Breast epithelium (tissue), 4 donors: ENCODE measurements around the gene ACIN1. TPM values are rescaled to one million over a fixed set of nuclear protein-coding genes. Genes with fewer than 3 reads are reported as not detected.
A peak's percentile ranks its signal among the peaks of the same experiment; 100 is the strongest.

Experiments
- DNase-seq, 2 donors: peaks; one replicate each; pipeline ENCODE4 v3.0.0-alpha.2; 2019; ENCODE audit warnings: low spot score in 2 of 2
- H3K27ac ChIP-seq, 2 donors: fragments of 200-600 bp; sonication (generic) in 1 of 2; one replicate each; pipeline ENCODE4 v1.5.1; 2016 to 2019; ENCODE audit warnings: mild to moderate bottlenecking in 1 of 2
- H3K27me3 ChIP-seq, 2 donors: fragments of 200-600 bp; sonication (generic) in 1 of 2; one replicate each; pipeline versions ENCODE4 v1.5.1 to v1.6.0; 2017 to 2019; ENCODE audit warnings: control low read depth in 1 of 2, mild to moderate bottlenecking in 1 of 2
- H3K36me3 ChIP-seq: fragments of 200-600 bp; one replicate; pipeline ENCODE4 v1.5.1; 2019
- H3K4me1 ChIP-seq, 2 donors: fragments of 200-600 bp; sonication (generic); one replicate each; pipeline ENCODE4 v1.5.1; 2016 to 2019; ENCODE audit warnings: control low read depth in 1 of 2
- H3K4me3 ChIP-seq, 3 donors: fragments of 200-600 bp; sonication (generic); 1 replicate in 2 of 3; 2 replicates in 1 of 3; pipeline ENCODE4 v1.5.1; 2016 to 2019; ENCODE audit warnings: mild to moderate bottlenecking in 3 of 3, moderate library complexity in 2 of 3
- H3K9me3 ChIP-seq, 2 donors: fragments of 200-600 bp; sonication (generic) in 1 of 2; one replicate each; pipeline ENCODE4 v1.5.1; 2016 to 2019; ENCODE audit warnings: control low read depth in 1 of 2
- POLR2A ChIP-seq: fragments of 450-650 bp; IDR thresholded peaks from one replicate; pipeline ENCODE4 v1.6.1; 2016; ENCODE audit warnings: antibody characterized with exemption, mild to moderate bottlenecking, moderate library complexity
- POLR2AphosphoS5 ChIP-seq, 3 donors: sonication (generic); formaldehyde crosslinking; IDR thresholded peaks; one replicate each; pipeline ENCODE4 v1.6.1; 2017; ENCODE audit warnings: antibody characterized with exemption in 3 of 3
- intact Hi-C: fragments of 100-400 bp; cut with DNase I; formaldehyde crosslinking; loops from one replicate; pipeline ENCODE4 v1.15.1; 2023; ENCODE audit warnings: low total_unique reads
- total RNA-seq, 3 donors: library from RNA; depleted of rRNA; stranded (reverse); fragments of >200 nt; gene quantifications; one replicate each; pipeline ENCODE4 v1.1.0, GENCODE V29; 2016
- TF ChIP-seq, protein P1 (sequence below), 3 donors: fragments of 450-650 bp; IDR thresholded peaks; one replicate each; pipeline ENCODE4 v1.5.1; 2016 to 2017; ENCODE audit warnings: antibody characterized with exemption in 3 of 3, mild to moderate bottlenecking in 3 of 3, moderate library complexity in 3 of 3

The ACIN1 gene
- total RNA-seq, result 100 to 1,000 TPM; 106 to 151 (median 145) TPM

DNA sequence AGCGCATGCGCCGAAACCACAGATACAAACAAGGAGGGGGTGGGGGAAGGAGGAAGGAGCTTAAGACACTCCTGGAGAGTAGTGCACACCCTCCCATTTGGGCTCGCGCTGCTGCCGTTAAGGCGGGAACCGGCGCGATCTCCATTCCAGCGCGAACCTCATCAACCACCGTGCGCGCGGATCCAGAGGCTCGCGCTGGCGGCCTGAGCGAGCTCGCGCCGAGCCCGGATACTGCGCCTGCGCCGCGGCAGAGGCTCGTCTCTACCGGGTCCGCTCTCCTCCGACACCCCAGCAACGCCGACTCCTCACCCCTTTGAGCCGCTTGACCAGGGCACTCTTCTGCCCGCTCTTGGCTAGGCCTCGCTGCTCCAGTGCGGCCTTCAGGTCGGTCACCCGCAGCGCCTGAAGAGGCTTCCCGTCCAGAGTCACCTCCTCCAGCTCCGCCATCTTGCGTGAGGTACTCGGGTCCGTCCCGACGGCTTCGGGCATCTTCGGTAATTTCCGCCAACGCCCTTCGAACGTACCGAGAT, at the start of gene ACIN1:
Gene ACIN1, minus strand, starts transcription at position 471 of the 530 bp plus-strand sequence. Its CDS starts 24 bp downstream, at position 447.
- peak within 1 kb of the TSS; percentile 98 to 99 for H3K27ac ChIP-seq
- H3K9me3 ChIP-seq, result no peaks in the 10 kb centered on the region
- peaks cover 0 to 16% of the 10 kb centered on the region in 2 donors for H3K4me1 ChIP-seq
- peak in 1 of 2 donors; percentile 66 for DNase-seq
- peak within 1 kb of the TSS; percentile 68 to 80 (median 74) for H3K4me3 ChIP-seq
- TF ChIP-seq POLR2AphosphoS5 (IDR thresholded peaks at IDR 0.05) (peak; percentile 72 to 96 (median 95)), POLR2A (peak; percentile 86)
- TF ChIP-seq, protein P1, sequence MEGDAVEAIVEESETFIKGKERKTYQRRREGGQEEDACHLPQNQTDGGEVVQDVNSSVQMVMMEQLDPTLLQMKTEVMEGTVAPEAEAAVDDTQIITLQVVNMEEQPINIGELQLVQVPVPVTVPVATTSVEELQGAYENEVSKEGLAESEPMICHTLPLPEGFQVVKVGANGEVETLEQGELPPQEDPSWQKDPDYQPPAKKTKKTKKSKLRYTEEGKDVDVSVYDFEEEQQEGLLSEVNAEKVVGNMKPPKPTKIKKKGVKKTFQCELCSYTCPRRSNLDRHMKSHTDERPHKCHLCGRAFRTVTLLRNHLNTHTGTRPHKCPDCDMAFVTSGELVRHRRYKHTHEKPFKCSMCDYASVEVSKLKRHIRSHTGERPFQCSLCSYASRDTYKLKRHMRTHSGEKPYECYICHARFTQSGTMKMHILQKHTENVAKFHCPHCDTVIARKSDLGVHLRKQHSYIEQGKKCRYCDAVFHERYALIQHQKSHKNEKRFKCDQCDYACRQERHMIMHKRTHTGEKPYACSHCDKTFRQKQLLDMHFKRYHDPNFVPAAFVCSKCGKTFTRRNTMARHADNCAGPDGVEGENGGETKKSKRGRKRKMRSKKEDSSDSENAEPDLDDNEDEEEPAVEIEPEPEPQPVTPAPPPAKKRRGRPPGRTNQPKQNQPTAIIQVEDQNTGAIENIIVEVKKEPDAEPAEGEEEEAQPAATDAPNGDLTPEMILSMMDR (IDR thresholded peaks at IDR 0.05), result no peak
- no peaks in the 10 kb centered on the region for H3K36me3 ChIP-seq
- intact Hi-C loops, result no loop called here
- no peaks in the 10 kb centered on the region for H3K27me3 ChIP-seq

DNA sequence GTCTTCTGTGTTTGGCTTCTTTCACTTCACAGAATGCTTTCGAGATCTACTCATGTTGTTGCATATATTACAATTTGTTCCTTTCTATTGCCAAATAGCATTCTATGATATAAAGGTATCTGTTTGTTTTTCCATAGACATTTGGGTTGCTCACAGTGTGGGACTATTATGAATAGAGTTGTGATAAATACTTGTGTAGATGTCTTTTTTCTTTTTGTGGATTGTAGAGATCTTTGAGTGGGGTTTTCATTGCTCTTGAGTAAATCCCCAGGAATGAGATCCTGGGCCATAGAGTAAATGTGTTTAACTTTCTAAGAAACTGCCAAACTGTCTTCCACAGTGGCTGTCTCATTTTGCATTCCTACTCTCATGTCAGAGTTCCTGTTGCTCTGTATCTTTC, 49.0 kb upstream of the ACIN1 start:
- H3K4me1 ChIP-seq, result peaks cover 3 to 17% of the 10 kb centered on the region in 2 donors
- no peaks in the 10 kb centered on the region for H3K9me3 ChIP-seq
- H3K36me3 ChIP-seq, result no peaks in the 10 kb centered on the region
- DNase-seq, result no peak
- intact Hi-C loops, result no loop called here
- no peak overlapping the region for H3K4me3 ChIP-seq
- H3K27ac ChIP-seq, result no peak overlapping the region
- no peak for TF ChIP-seq POLR2AphosphoS5 (IDR thresholded peaks at IDR 0.05)
- TF ChIP-seq, protein P1 (IDR thresholded peaks at IDR 0.05), result no peak
- no peaks in the 10 kb centered on the region for H3K27me3 ChIP-seq

GRCh38 chr14:23142826-23143225, 47.9 kb upstream of the ACIN1 start:
- Histone ChIP-seq H3K36me3 (no peaks in the 10 kb centered on the region), H3K4me3 (no peak overlapping the region), H3K27me3 (no peaks in the 10 kb centered on the region), H3K4me1 (peaks cover 3 to 19% of the 10 kb centered on the region in 2 donors), H3K27ac (peak overlapping the region; percentile 80 to 82), H3K9me3 (no peaks in the 10 kb centered on the region)
- TF ChIP-seq, protein P1 (IDR thresholded peaks at IDR 0.05), result no peak
- TF ChIP-seq POLR2AphosphoS5 (IDR thresholded peaks at IDR 0.05), result no peak
- intact Hi-C loops, result no loop called here
- no peak for DNase-seq

- peak; percentile 91 to 93 for DNase-seq
- H3K27ac ChIP-seq, result peak overlapping the region; percentile 80 to 82
- H3K27me3 ChIP-seq, result no peaks in the 10 kb centered on the region
- TF ChIP-seq POLR2AphosphoS5 (IDR thresholded peaks at IDR 0.05), result peak in 1 of 3 donors; percentile 61
- TF ChIP-seq, protein P1 (IDR thresholded peaks at IDR 0.05), result no peak
- H3K9me3 ChIP-seq, result no peaks in the 10 kb centered on the region
- H3K4me1 ChIP-seq, result peaks cover 5 to 28% of the 10 kb centered on the region in 2 donors
- H3K36me3 ChIP-seq, result no peaks in the 10 kb centered on the region
- intact Hi-C loops, result no loop called here
- H3K4me3 ChIP-seq, result no peak overlapping the region
Observed at GRCh38 chr14:23141706-23142444, 46.9 kb upstream of the ACIN1 start.

DNA sequence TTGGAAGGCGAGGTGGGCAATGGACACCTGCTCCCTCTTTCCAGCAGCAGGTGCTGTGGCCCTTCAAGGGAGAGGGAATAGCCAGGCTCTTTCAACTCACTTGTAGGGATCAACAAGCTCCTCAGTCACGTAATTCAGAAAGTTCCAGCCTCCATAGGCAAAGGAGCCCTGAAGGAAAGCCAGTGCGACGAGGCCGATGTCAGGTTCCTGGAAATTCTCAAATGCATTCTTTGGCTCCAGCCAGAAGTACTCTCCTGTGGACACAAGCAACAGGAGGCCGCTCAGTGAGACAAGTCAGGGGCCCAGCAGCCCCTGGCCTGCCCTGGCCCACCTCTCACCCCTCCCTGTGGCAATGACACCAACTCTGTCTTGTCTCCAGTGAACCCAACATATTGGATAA, 45.4 kb upstream of the ACIN1 start:
- Histone ChIP-seq H3K4me3 (no peak overlapping the region), H3K4me1 (peaks cover 5 to 21% of the 10 kb centered on the region in 2 donors), H3K9me3 (no peaks in the 10 kb centered on the region), H3K27me3 (no peaks in the 10 kb centered on the region), H3K27ac (no peak overlapping the region), H3K36me3 (no peaks in the 10 kb centered on the region)
- intact Hi-C loops, result no loop called here
- no peak for TF ChIP-seq POLR2AphosphoS5 (IDR thresholded peaks at IDR 0.05)
- TF ChIP-seq, protein P1 (IDR thresholded peaks at IDR 0.05), result no peak
- no peak for TF ChIP-seq POLR2A
- DNase-seq, result no peak
